Fibroblast of lung (primary cell): Measurements from ENCODE around the gene NDUFA13. TPM values are rescaled to one million over a fixed set of nuclear protein-coding genes. Genes with fewer than 3 reads are reported as not detected.

Source experiments
- DNase-seq, 2 donors: peaks; one replicate each; pipeline versions ENCODE4 v3.0.0 to v3.0.0-alpha.2; 2010; ENCODE audit warnings: low read depth in 2 of 2
- H2AFZ ChIP-seq: 2 replicates; pipeline ENCODE4 v1.5.1; 2012; ENCODE audit warnings: low read length, control low read depth, inconsistent platforms
- H3K27ac ChIP-seq: 2 replicates; pipeline ENCODE4 v1.5.1; 2011; ENCODE audit warnings: low read length, control low read depth; ENCODE audit not compliant: insufficient read depth
- H3K27me3 ChIP-seq: 2 replicates; pipeline ENCODE4 v1.5.1; 2011; ENCODE audit warnings: mild to moderate bottlenecking, low read length; ENCODE audit not compliant: control insufficient read depth, insufficient read depth
- H3K36me3 ChIP-seq: 2 replicates; pipeline ENCODE4 v1.5.1; 2011; ENCODE audit warnings: low read length; ENCODE audit not compliant: control insufficient read depth, insufficient read depth
- H3K4me1 ChIP-seq: 2 replicates; pipeline ENCODE4 v1.5.1; 2011; ENCODE audit warnings: low read length; ENCODE audit not compliant: control insufficient read depth, insufficient read depth; ENCODE audit errors: extremely low read depth
- H3K4me2 ChIP-seq: 2 replicates; pipeline ENCODE4 v1.5.1; 2011; ENCODE audit warnings: low read length, control low read depth; ENCODE audit not compliant: insufficient read depth; ENCODE audit errors: extremely low read depth
- H3K4me3 ChIP-seq, 4 experiments: fragments of 200-600 bp in 1 of 4; sonication (generic) in 1 of 4; replicated peaks in 1 of 4; 2 replicates each; pipeline ENCODE4 v1.5.1; 2011 to 2016; ENCODE audit warnings: low read length in 4 of 4, low read depth in 3 of 4, mild to moderate bottlenecking in 3 of 4, control low read depth in 2 of 4, inconsistent platforms in 1 of 4, mixed read lengths in 1 of 4; ENCODE audit not compliant: insufficient read depth in 1 of 4; ENCODE audit errors: control extremely low read depth in 1 of 4
- H3K79me2 ChIP-seq: 2 replicates; pipeline ENCODE4 v1.5.1; 2012; ENCODE audit warnings: mild to moderate bottlenecking, low read length, inconsistent platforms; ENCODE audit not compliant: control insufficient read depth, insufficient read depth
- H3K9ac ChIP-seq: 2 replicates; pipeline ENCODE4 v1.5.1; 2011; ENCODE audit warnings: mild to moderate bottlenecking, low read length, control low read depth; ENCODE audit not compliant: insufficient read depth
- H3K9me3 ChIP-seq: 2 replicates; pipeline ENCODE4 v1.5.1; 2012; ENCODE audit warnings: low read depth, low read length; ENCODE audit not compliant: control insufficient read depth, insufficient read depth
- H4K20me1 ChIP-seq: 2 replicates; pipeline ENCODE4 v1.5.1; 2011; ENCODE audit warnings: low read length; ENCODE audit not compliant: control insufficient read depth, insufficient read depth; ENCODE audit errors: extremely low read depth
- CTCF ChIP-seq, 2 donors: IDR thresholded peaks in 1 of 2; conservative IDR thresholded peaks in 1 of 2; 1 replicate in 1 of 2; 2 replicates in 1 of 2; pipeline ENCODE4 v1.5.1; 2011 to 2012; ENCODE audit warnings: low read length in 2 of 2, control low read depth in 1 of 2, inconsistent platforms in 1 of 2, low read depth in 1 of 2, mild to moderate bottlenecking in 1 of 2
- EZH2 ChIP-seq: IDR thresholded peaks from 2 replicates; pipeline ENCODE4 v1.5.1; 2012; ENCODE audit warnings: low read length, control low read depth, mild to moderate bottlenecking; ENCODE audit errors: missing control alignments
- polyA plus RNA-seq, 2 donors: library from polyadenylated mRNA; depleted of rRNA in 1 of 2; stranded (reverse) in 1 of 2; unstranded in 1 of 2; fragments of >200 nt; gene quantifications; 2 replicates each; pipeline ENCODE4 v1.2.1, GENCODE V29; 2011 to 2012; ENCODE audit warnings: missing spikeins in 1 of 2
- total RNA-seq: library from RNA; depleted of rRNA; stranded (reverse); fragments of >200 nt; gene quantifications from 2 replicates; pipeline ENCODE4 v1.2.1, GENCODE V29; 2014

NDUFA13 gene
- total and polyA plus RNA-seq, 2 donors (not counting 1 experiment from before 2014, with no cell fraction given): 221 to 306 TPM

DNA sequence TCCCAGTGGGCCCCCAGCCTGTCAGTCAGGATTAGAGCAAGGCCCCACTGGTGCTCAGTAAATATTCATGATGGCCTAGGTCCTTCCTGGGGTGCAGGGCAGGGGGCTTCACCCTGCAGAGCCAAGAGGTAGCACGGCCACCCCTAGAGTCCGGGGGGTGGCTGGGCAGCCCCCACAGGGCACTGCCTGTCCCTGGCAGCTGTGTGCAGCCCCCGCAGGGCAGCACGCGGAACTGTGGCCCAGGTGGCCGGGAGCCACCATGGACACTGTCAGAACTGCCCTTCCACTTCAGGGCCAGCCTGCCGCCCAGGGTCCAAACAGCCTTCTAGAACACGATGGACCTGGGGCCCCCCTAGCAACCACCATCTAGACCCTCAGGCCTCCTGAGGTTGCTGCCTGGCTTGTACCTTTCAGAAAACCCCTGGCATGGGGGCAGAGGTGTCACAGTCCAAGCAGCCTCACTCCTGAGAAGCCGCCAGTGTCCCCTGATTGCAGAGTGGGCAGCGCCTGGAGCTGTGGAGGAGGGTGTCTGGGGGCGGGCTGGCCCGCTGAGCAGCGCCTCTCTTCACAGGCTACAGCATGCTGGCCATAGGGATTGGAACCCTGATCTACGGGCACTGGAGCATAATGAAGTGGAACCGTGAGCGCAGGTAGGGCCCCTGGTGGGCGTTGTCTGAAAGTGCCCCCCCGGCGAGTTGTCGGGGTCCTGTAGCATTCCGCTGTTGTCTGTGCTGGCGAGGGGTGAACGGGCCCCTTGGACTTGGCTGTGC lies 9.8 kb downstream of the NDUFA13 start:
- DNase-seq: no peak
- peaks cover 5% of the 10 kb centered on the region for H3K36me3 ChIP-seq
- no peaks in the 10 kb centered on the region for H3K27me3 ChIP-seq
- no peak overlapping the region for H3K27ac ChIP-seq
- no peak for TF ChIP-seq EZH2
- TF ChIP-seq CTCF (conservative IDR thresholded peaks at IDR 0.05 in 1 of 2, IDR thresholded peaks at IDR 0.05 in 1 of 2; ENCODE audit: low read depth in 1 of 2, low read length in 2 of 2): no peak
- H2AFZ ChIP-seq: no peak overlapping the region
- no peak overlapping the region for H3K4me2 ChIP-seq
- no peak overlapping the region for H3K4me3 ChIP-seq
- H3K4me1 ChIP-seq: no peaks in the 10 kb centered on the region
- no peaks in the 10 kb centered on the region for H4K20me1 ChIP-seq
- H3K9me3 ChIP-seq: no peaks in the 10 kb centered on the region
- H3K79me2 ChIP-seq: peaks cover under 1% of the 10 kb centered on the region
- no peak overlapping the region for H3K9ac ChIP-seq

DNA sequence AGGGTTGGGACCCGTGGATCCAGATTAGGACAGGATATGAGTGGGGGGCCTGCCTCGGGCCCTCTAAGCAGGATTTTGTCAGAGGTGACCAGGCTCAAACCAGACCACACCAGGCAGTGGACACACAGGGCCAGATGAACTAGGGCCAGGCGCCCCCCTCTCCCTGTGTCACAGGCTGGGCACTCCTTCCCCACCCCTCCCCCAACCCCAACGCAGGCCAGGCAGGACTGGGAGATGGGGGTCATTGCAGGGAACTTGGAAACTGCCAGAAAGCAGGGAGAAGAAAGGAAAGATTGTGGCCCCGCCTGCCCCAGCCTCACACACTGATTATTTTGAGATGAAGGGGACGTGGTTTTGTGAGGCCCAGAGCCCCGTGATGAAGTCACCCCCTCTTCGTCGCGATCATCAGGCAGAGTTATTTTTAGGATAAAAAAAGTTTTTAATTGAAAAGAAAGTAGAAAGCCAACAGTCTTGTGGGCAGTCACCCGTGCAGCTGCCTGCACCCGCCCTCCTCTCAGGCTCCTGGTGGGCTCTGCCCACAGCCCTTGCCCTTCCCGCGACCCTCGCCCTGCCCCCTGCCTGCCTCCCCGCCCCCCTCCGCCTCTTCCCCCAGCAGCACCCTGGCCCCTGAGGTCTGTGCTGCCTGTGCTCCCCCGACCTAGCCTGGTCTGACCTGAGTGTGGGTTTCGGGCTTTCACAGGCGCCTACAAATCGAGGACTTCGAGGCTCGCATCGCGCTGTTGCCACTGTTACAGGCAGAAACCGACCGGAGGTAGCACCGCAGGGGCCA lies 10.8 kb downstream of the NDUFA13 start:
- Histone ChIP-seq H2AFZ (no peak overlapping the region), H3K4me3 (no peak overlapping the region), H3K4me1 (no peaks in the 10 kb centered on the region), H4K20me1 (no peaks in the 10 kb centered on the region), H3K36me3 (peaks cover 5% of the 10 kb centered on the region), H3K9me3 (no peaks in the 10 kb centered on the region), H3K27me3 (no peaks in the 10 kb centered on the region), H3K9ac (no peak overlapping the region), H3K79me2 (no peaks in the 10 kb centered on the region), H3K27ac (no peak overlapping the region), H3K4me2 (no peak overlapping the region)
- no peak for DNase-seq
- TF ChIP-seq CTCF (conservative IDR thresholded peaks at IDR 0.05 in 1 of 2, IDR thresholded peaks at IDR 0.05 in 1 of 2; ENCODE audit: low read depth in 1 of 2, low read length in 2 of 2) (no peak), EZH2 (no peak)

DNA sequence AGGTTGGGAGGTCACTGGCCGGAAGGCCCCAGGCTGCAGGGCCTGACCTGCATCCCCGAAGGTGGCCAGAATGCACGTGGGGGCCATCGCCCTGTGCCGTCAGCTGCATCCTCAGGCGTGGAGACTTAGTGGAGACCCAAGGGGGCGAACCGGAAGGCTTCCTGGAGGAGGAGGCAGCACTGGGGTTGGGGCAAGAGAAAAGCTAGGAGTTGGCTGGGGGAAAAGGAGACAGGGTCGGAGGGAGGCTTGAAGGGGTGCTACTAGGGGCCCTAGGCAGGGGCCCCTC lies 11.3 kb downstream of the NDUFA13 start:
- TF ChIP-seq CTCF (conservative IDR thresholded peaks at IDR 0.05 in 1 of 2, IDR thresholded peaks at IDR 0.05 in 1 of 2; ENCODE audit: low read depth in 1 of 2, low read length in 2 of 2): no peak
- TF ChIP-seq EZH2: no peak
- Histone ChIP-seq H4K20me1 (no peaks in the 10 kb centered on the region), H3K9me3 (no peaks in the 10 kb centered on the region), H3K27ac (no peak overlapping the region), H3K79me2 (no peaks in the 10 kb centered on the region), H3K9ac (no peak overlapping the region), H2AFZ (no peak overlapping the region), H3K36me3 (peaks cover 5% of the 10 kb centered on the region), H3K4me3 (no peak overlapping the region), H3K4me1 (no peaks in the 10 kb centered on the region), H3K4me2 (no peak overlapping the region), H3K27me3 (no peaks in the 10 kb centered on the region)
- DNase-seq: no peak
